Esophagus squamous epithelium (tissue), 5 donors: ENCODE results near the gene LIMS3. TPM values are rescaled to one million over a fixed set of nuclear protein-coding genes. Genes with fewer than 3 reads are reported as not detected.
"Not testable (repeated sequence)": the region's sequence is repeated elsewhere in the genome, so short reads cannot be mapped to it uniquely, and the experiment has no call there.

Source experiments
- DNase-seq: peaks from one replicate; lab custom pipeline; 2025; lab: John Stamatoyannopoulos, UW
- H3K27ac ChIP-seq, 4 donors: fragments of 200-600 bp; sonication (generic); one replicate each; pipeline ENCODE4 v1.5.1; 2016 to 2019; ENCODE audit warnings: mild to moderate bottlenecking in 1 of 4
- H3K27me3 ChIP-seq, 4 donors: fragments of 200-600 bp; sonication (generic); 1 replicate in 3 of 4; 2 replicates in 1 of 4; pipeline versions ENCODE4 v1.5.1 to v1.6.0; 2017 to 2021; ENCODE audit warnings: antibody characterized with exemption in 1 of 4
- H3K36me3 ChIP-seq, 3 donors: fragments of 200-600 bp; sonication (generic); one replicate each; pipeline ENCODE4 v1.5.1; 2016 to 2019
- H3K4me1 ChIP-seq, 3 donors: fragments of 200-600 bp; sonication (generic); one replicate each; pipeline ENCODE4 v1.5.1; 2017 to 2019
- H3K4me3 ChIP-seq, 4 donors: fragments of 200-600 bp; sonication (generic); 1 replicate in 3 of 4; 2 replicates in 1 of 4; pipeline ENCODE4 v1.5.1; 2016 to 2019; ENCODE audit warnings: mild to moderate bottlenecking in 2 of 4, moderate library complexity in 1 of 4
- H3K9me3 ChIP-seq, 3 donors: fragments of 200-600 bp; sonication (generic); one replicate each; pipeline ENCODE4 v1.5.1; 2016 to 2019
- WGBS, 2 donors: methylation state at CpG; one replicate each; pipeline ENCODE4 v1.1.5; 2018; 5-methylcytosine and 5-hydroxymethylcytosine counted together
- intact Hi-C: fragments of 100-400 bp; cut with DNase I; formaldehyde crosslinking; loops from one replicate; pipeline ENCODE4 v1.15.0; 2022
- total RNA-seq, 4 donors: library from RNA; depleted of rRNA; stranded (reverse); fragments of >200 nt; gene quantifications; one replicate each; pipeline ENCODE4 v1.1.0, GENCODE V29; 2016
- donor health status: DM: yes; HTN: yes; CAD: no.

The LIMS3 gene
- total RNA-seq, 4 donors from 2014 or later, result 0.57 TPM; not detected in 3

DNA sequence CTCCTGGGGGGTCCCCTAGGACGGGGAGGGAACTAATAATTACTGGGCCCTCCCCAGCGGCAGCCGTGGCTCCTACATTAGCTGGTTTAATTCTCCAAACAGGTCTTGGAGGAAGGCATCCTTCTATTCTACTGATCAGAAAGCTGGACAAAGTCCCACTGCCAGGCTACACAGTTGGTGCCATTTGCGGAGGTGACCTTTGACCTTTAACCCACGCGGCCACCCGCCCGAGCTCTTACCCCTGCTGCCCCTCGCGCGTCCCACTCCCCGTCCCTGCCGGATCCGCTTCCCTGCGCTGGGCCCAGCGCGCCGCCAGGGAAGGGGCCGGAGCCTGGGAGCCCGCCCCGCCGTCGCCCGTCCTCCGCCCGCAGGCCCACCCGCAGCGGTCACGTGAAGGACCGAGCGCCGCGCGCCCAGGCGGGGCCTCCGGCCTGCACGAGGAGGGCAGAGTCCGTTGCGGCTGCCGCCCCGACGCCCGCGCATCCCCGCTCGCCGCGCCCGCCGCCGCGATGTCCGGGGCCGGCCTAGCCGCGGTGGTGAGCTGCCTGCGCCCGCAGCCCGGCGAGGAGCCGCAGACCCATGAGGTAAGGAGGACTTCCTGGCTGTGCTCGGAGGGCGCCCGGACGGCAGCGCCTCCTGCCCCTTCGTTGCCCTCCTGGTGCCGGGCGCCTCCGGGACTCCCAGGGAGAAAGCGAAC is 48.9 kb downstream of the LIMS3 start:
- H3K4me1 ChIP-seq, H3K27ac ChIP-seq, DNase-seq, H3K36me3 ChIP-seq, H3K27me3 ChIP-seq, H3K9me3 ChIP-seq, H3K4me3 ChIP-seq, intact Hi-C loops: not testable (repeated sequence)
- no CpG with 5 or more reads among the region's 71 CpGs for WGBS, 2 donors

DNA sequence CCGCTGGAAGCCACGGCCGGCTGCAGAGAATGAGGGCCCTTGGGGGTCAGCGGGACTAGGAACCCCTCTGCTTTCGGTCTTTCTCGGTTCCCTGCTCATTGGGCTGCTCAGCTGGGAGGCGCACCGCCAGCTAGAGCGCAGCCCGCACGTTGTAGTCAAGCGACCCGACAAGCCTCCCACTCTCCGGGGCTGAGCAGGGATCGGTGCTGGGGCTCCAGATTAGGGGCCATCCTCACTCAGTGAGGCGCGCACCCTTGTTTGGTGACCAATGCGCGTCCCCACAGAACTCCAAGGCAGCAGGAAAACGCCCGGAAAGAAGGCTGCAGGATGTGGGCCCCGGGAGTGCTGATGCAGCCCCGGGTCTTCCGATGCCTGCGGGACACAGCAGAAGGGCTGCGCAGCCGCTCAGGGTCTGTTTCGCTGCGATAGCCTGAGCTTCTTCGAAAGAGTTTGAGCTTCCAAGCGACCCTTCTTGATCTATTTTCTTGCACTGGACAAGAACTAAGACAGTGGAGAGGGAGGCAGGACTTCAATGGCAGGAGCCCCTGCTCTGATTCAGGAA is 49.6 kb downstream of the LIMS3 start:
- DNase-seq, H3K27ac ChIP-seq, H3K4me1 ChIP-seq, H3K36me3 ChIP-seq, H3K4me3 ChIP-seq, H3K27me3 ChIP-seq, H3K9me3 ChIP-seq, intact Hi-C loops: not testable (repeated sequence)
- no CpG with 5 or more reads among the region's 31 CpGs for WGBS, 2 donors

DNA sequence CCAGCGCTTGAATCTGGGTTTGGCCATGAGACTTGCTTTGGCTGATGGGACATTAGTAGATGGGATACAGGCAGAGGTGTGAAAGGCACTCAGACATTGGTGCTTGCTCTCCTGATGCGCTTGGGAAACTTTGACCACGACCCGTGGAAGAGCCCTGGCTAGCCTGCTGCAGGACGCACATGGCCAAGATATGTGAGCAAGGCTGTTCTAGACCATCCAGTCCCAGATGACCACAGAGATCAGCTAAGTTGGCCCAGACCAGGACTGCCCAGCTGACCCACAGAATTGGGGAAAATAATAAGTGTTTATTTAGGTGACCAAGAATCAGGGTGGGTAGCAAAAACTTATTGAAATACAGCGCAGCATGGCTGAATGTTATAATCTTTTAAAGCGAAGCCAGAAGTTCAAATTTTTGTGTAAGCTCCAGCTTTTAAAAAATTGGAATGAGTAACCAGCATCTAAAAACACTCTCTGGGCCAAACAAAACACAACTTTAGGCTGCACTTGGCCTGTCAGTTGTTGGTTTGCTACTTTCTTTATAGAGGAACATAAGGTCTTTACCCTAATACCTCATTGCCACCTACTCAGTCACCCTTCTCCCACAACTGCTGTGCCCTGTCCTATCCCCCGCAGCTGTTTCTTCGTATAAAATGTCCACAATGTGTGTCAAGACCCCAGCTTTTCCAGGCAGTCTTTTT is 51.8 kb downstream of the LIMS3 start:
- DNase-seq, H3K27me3 ChIP-seq, H3K27ac ChIP-seq, H3K36me3 ChIP-seq, H3K9me3 ChIP-seq, H3K4me1 ChIP-seq, intact Hi-C loops, H3K4me3 ChIP-seq: not testable (repeated sequence)
- no CpG with 5 or more reads among the region's 9 CpGs for WGBS, 2 donors

DNA sequence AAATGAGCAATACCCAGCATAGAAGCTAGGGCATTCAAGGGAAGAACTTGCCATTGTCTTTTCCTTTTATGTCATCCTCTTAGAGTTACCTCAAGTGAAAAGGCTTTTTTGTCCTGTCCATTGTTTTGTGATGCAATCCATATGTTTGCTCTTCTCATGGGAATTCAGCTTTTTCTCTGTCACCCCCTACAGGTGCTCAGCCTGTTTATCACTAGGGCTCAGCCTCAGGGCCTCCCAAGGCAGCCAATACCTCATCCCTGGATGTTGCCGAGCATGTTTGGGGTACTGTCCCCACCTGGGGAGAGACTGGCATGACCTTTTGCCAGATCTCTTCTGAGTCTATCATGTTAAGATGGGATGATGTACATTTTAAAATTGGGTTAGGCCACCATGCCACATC is 65.5 kb downstream of the LIMS3 start:
- WGBS, 2 donors, result no CpG with 5 or more reads among the region's 1 CpG

DNA sequence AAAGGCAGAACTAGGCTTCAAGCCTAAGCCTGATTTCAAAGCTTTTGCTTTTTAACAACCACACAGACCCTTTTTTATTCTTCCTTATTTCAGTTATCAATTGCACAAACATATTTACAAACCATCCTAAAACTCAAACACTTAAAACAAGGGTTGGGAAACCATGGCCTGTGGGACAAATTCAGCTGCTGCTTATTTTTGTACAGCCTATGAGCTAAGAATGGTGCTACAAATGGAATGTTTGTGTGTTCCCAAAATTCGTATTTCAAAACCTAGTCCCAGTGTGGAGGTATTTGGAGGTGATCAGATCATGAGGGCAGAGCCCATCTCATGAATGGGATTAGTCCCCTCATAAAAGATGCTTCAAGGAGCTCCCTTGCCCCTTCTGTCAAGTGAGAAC is 67.0 kb downstream of the LIMS3 start:
- intact Hi-C loops, H3K9me3 ChIP-seq, H3K4me1 ChIP-seq, H3K27me3 ChIP-seq, H3K4me3 ChIP-seq, H3K36me3 ChIP-seq, DNase-seq, H3K27ac ChIP-seq: not testable (repeated sequence)
- no CpG with 5 or more reads among the region's 1 CpG for WGBS, 2 donors

More for the DNA sequence above, 65.5 kb downstream of the LIMS3 start:
- H3K4me3 ChIP-seq, intact Hi-C loops, H3K36me3 ChIP-seq, H3K4me1 ChIP-seq, DNase-seq, H3K9me3 ChIP-seq, H3K27ac ChIP-seq, H3K27me3 ChIP-seq: not testable (repeated sequence)

DNA sequence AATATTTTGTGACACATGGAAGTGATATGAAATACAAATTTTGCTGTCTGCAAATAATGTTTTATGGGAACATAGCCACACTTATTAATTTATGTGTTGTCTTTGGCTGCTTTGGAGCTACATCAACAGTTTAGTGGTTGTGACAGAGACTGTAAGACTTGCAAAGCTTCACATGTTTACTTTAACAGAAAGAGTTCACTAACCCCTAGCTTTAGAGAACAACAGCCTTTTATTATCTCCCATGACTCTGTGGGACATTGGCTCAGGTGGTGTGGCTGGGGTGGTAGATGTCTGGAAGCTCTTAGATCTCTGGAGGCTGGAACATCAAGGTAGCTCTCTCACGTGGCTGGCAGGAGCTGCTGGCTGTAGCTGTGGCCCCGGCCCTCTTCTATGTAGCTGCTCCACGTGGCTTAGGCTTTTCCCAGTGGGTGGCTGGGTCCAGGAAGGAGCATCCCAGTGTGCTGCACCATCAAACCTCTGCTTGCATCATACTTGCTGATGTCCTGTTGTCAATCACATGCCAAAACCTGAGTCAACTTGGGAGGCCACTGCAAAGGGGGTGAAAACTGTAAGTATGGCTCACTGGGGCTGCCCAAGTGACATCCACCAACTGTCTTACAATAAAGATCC is 67.7 kb downstream of the LIMS3 start:
- DNase-seq, H3K9me3 ChIP-seq, H3K27me3 ChIP-seq, H3K36me3 ChIP-seq, intact Hi-C loops, H3K4me1 ChIP-seq, H3K4me3 ChIP-seq, H3K27ac ChIP-seq: not testable (repeated sequence)
- WGBS, 2 donors, result no CpG with 5 or more reads among the region's 3 CpGs

DNA sequence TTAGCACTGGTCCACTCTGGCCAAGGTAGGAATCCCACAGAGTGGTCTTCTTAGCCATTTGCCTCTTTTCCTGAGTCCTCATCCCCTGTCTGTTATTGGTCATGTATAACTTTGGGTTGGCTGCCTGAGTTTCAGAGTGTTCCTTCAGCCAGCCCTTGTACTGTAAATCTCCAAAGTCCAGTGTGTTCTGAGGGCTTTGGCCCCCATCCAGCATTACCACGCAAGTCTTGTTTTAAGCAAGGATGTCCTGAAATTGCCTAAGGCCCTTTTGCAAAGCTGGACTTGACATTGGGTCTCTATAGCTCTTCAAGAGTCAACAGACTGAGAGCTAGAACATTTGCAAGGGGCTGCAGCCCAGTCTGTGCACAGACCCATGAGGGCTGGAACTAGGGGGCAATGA is 68.4 kb downstream of the LIMS3 start:
- H3K9me3 ChIP-seq, H3K4me1 ChIP-seq, H3K4me3 ChIP-seq, H3K27ac ChIP-seq, intact Hi-C loops, H3K36me3 ChIP-seq, DNase-seq, H3K27me3 ChIP-seq: not testable (repeated sequence)
- no CpG with 5 or more reads among the region's 1 CpG for WGBS, 2 donors

DNA sequence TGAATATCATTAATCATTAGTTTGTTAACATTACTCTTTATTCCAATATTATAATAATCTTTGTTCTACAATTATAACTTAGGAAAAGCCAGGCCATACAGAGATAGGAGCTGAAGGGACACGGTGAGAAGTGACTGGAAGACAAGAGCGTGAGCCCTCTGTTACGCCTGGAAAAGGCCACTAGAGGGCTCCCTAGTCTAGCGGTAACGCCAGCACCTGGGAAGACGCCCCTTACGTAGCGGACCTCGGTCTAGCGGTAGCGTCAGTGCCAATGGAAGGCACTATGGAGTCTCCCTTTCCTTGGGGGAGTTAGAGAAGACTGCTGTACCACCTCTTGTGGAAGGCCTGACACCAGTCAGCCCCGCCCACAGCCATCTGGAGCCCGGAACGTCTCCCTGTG is 71.4 kb downstream of the LIMS3 start:
- H3K27me3 ChIP-seq, H3K4me1 ChIP-seq, H3K36me3 ChIP-seq, H3K4me3 ChIP-seq, intact Hi-C loops, DNase-seq, H3K9me3 ChIP-seq, H3K27ac ChIP-seq: not testable (repeated sequence)
- WGBS, 2 donors, result no CpG with 5 or more reads among the region's 14 CpGs

DNA sequence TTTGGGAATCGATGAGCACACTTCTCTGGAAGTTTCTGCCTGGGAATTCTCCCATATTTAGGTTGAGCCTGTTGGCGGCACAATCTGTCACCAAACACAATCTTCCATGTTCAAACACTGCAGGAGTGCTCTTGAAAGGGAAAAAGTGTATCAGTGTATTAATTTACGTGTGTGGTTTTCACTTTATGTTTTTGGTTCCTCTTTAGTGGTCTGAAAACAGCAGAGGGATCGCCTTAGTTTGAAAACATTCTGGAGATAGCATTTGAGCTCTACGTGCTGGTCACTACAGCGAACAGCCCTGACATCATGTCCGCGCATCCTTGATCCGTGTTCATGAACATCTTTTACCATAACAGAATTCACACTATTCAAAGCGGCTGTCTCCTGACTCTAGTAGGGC is 73.2 kb downstream of the LIMS3 start:
- intact Hi-C loops, H3K9me3 ChIP-seq, H3K27me3 ChIP-seq, H3K36me3 ChIP-seq, H3K4me3 ChIP-seq, H3K4me1 ChIP-seq, H3K27ac ChIP-seq, DNase-seq: not testable (repeated sequence)
- WGBS, 2 donors, result no CpG with 5 or more reads among the region's 10 CpGs

Other genes with a start within 250 kb of the LIMS3 start
- gene RGPD5, start 104.4 kb upstream of the LIMS3 start, total RNA-seq, result 10 to 100 TPM in 3 of 4 donors, 1 to 10 TPM in 1; 3.3 to 31.7 (median 15.2) TPM
- gene MALL, start 217.1 kb downstream of the LIMS3 start, total RNA-seq, result 100 to 1,000 TPM; 146 to 534 (median 225) TPM